Fibroblast of villous mesenchyme (primary cell): ENCODE measurements around the gene PCNX2. TPM values are rescaled to one million over a fixed set of nuclear protein-coding genes. Genes with fewer than 3 reads are reported as not detected.

Experiments
- DNase-seq: peaks from one replicate; pipeline ENCODE4 v3.0.0-alpha.2; 2010; ENCODE audit warnings: low read depth
- H3K4me3 ChIP-seq: 2 replicates; pipeline ENCODE4 v1.5.1; 2011; ENCODE audit warnings: low read depth, mild to moderate bottlenecking, low read length
- total RNA-seq: library from RNA; depleted of rRNA; stranded (reverse); fragments of >200 nt; gene quantifications from 2 replicates; pipeline ENCODE4 v1.2.3, GENCODE V29; 2012
- TF ChIP-seq, protein P1 (sequence below): IDR thresholded peaks from 2 replicates; pipeline ENCODE4 v1.5.1; 2012; ENCODE audit warnings: low read depth, mild to moderate bottlenecking, low read length; ENCODE audit not compliant: insufficient read depth

The PCNX2 gene
- total RNA-seq, 1 donor = 38.4 TPM

DNA sequence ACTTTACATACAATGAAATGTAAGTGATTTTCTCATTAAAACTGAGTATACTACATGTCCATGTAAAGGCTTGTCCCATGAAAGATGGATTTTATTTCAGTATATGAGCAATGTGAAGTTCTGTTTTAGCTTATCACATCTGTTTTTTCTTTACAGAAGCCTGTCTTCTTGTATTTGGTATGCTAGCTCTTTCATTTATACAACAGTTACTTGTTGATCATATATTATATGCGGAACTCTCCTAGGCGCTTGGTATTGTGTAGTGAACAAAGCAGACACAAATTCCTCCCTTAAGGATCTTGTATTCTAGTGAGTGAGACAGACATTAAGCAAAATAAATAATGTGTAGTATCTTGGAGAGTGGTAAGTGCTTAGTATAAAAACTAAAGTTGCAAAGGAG lies 42.6 kb upstream of the PCNX2 start:
- no peak overlapping the region for H3K4me3 ChIP-seq
- TF ChIP-seq, protein P1, sequence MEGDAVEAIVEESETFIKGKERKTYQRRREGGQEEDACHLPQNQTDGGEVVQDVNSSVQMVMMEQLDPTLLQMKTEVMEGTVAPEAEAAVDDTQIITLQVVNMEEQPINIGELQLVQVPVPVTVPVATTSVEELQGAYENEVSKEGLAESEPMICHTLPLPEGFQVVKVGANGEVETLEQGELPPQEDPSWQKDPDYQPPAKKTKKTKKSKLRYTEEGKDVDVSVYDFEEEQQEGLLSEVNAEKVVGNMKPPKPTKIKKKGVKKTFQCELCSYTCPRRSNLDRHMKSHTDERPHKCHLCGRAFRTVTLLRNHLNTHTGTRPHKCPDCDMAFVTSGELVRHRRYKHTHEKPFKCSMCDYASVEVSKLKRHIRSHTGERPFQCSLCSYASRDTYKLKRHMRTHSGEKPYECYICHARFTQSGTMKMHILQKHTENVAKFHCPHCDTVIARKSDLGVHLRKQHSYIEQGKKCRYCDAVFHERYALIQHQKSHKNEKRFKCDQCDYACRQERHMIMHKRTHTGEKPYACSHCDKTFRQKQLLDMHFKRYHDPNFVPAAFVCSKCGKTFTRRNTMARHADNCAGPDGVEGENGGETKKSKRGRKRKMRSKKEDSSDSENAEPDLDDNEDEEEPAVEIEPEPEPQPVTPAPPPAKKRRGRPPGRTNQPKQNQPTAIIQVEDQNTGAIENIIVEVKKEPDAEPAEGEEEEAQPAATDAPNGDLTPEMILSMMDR = no peak
- no peak for DNase-seq

DNA sequence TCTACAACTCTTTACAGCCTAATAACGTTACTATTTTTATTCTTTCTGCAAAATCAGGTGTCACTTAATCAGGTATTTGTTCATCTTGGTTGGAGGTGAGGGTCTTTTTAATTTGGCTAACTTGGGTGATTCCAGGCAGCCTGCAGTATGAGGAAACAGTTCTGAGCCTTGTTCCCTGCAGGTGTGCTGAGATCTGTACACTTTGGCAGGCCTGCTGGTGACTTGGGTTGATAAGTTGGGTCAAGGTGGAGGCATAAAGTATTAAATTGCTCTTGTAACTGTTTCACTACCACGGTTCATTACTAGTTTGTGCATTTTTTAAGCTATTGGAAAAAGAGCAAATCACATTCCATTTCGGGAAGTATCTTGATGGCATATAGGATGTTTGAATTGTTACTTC lies 42.0 kb upstream of the PCNX2 start:
- DNase-seq = no peak
- TF ChIP-seq, protein P1 = no peak
- no peak overlapping the region for H3K4me3 ChIP-seq

DNA sequence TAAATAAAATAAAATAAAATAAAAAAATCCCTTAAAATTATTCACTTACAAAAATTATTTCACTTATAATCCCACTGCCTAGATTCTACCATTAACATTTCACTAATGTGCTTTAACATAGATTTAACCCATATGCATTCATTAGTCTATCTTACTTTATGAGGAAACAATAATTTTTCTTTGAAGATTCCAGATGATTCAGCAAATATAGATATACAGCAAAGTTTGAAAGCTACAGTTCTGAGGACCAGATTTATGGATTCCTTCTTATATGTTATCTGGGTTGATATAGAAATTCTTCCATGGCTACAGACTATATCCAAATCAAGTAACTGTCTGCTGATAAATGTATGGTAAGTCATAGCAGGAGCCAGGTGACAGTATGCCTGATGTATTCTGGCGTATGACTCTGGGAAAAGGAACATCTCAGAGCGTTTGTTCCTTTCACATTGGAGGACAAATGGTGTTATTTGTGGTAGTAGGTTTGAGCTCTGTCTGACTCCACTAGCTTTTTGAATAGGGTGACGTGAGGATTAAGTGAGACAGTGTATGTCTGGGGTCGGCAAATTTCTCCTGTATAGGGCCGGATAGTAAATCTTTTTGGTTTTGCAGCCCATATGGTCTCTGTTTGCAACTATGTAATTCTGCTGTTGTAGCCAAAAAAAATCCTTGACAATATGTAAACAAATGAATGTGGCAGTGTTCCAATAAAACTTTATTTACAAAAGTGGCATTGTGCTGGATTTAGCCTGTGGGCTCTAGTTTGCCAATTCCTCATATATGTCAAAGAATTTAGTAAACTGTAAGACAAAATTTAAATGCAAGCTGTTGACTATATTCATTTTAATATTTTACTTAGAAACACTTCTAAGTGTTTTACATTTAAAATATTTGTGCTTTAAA lies 41.3 kb upstream of the PCNX2 start:
- H3K4me3 ChIP-seq = no peak overlapping the region
- DNase-seq = no peak
- TF ChIP-seq, protein P1 = no peak

DNA sequence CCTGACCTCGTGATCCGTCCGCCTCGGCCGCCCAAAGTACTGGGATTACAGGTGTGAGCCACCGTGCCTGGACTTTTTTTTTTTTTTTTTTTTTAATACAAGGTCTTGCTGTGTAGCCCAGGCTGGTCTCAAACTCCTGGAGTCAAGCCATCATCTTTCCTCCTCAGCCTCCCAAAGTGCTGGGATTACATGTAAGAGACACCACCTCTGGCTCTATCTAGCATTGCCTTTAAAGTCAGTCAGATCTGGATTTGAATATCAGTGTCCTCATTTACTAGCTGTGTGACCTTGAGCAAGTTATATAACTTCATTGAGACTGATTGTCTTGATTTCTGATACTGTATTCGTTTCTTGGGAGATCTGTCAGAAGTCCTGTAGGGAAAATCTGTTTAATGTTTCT lies 38.6 kb upstream of the PCNX2 start:
- no peak overlapping the region for H3K4me3 ChIP-seq
- TF ChIP-seq, protein P1 = no peak

DNA sequence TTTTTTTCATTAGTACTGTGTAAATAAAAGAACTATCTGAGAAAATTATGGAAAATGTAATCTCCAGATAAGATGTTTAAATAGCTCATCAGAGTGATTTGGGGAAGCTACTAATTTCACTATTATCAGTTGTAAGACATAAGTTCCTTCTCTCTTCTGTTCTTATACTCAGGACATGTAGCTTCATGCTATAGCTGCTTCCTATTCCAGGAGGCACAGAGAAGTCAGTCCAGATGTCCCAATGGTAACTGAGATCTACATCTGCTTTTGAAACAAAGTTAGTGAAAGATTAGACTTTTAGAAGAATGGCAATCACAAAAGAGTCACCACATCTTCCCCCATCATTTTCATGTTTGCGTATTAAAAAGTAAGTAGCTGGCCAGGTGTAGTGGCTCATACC lies 37.6 kb upstream of the PCNX2 start:
- no peak overlapping the region for H3K4me3 ChIP-seq
- no peak for DNase-seq
- TF ChIP-seq, protein P1 = no peak

More for the DNA sequence above, 38.6 kb upstream of the PCNX2 start:
- DNase-seq = no peak

DNA sequence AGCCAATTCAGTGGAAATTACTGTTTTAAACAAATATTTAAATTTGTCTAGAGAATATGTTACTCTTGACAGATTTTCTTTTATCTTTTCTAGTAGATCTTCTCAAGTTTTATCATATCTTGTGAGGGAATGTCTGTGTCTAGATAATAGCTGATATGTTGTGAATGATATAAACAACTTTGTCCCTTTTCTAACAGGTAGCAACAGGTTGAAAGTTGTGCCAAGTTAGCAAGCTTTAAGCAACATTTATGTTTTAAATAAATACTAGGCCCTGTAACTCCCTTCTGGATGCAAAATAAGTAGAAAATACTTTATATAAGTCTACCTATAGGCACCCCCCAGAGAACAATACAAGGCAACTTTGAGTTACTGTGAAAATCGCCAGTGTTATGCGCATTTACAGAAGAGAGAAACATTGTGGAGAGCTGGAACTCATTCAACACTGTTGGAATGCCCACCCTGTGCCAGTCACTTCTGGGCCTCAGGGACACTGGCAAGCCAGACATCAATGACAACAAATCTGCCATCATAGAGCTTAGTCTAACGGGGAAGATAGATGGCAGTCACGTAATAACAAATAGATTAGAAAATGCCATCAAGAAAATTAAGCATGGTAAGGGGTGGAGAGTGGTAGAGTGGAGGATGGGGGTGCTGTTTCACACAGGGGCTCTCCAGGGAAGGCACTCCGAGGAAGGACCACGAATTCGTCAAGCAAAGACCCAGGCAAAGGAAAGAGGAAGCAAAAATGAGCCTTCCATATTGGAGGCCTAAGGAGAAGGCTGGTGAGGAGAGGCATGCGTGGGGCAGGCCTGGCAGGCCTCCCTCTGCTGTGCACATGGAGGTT lies 36.4 kb upstream of the PCNX2 start:
- TF ChIP-seq, protein P1 = no peak

More for the DNA sequence above, 36.4 kb upstream of the PCNX2 start:
- no peak for DNase-seq
- H3K4me3 ChIP-seq = no peak overlapping the region
